Astrocyte of the cerebellum (primary cell): ENCODE results near the gene CCRL2.

Experiments
- DNase-seq: peaks from one replicate; pipeline ENCODE4 v3.0.0-alpha.2; 2011; ENCODE audit warnings: low read depth
- H3K4me3 ChIP-seq: 2 replicates; pipeline ENCODE4 v1.5.1; 2011; ENCODE audit warnings: mild to moderate bottlenecking, low read depth, low read length, moderate library complexity
- in situ Hi-C: cut with HindIII; loops from 2 replicates; pipeline ENCODE4 v1.10.0; 2017; ENCODE audit warnings: low sequenced_read_pairs
- TF ChIP-seq, protein P1 (sequence below): IDR thresholded peaks from 2 replicates; pipeline ENCODE4 v1.5.1; 2012; ENCODE audit warnings: low read length, low read depth, moderate library complexity, mild to moderate bottlenecking; ENCODE audit errors: missing control alignments

CCRL2 gene

GRCh38 chr3:46393011-46393410, 14.0 kb upstream of the CCRL2 start:
- TF ChIP-seq, protein P1, sequence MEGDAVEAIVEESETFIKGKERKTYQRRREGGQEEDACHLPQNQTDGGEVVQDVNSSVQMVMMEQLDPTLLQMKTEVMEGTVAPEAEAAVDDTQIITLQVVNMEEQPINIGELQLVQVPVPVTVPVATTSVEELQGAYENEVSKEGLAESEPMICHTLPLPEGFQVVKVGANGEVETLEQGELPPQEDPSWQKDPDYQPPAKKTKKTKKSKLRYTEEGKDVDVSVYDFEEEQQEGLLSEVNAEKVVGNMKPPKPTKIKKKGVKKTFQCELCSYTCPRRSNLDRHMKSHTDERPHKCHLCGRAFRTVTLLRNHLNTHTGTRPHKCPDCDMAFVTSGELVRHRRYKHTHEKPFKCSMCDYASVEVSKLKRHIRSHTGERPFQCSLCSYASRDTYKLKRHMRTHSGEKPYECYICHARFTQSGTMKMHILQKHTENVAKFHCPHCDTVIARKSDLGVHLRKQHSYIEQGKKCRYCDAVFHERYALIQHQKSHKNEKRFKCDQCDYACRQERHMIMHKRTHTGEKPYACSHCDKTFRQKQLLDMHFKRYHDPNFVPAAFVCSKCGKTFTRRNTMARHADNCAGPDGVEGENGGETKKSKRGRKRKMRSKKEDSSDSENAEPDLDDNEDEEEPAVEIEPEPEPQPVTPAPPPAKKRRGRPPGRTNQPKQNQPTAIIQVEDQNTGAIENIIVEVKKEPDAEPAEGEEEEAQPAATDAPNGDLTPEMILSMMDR = no peak
- no peak for DNase-seq
- H3K4me3 ChIP-seq = no peak overlapping the region
- in situ Hi-C loops = no loop called here

- no peak for DNase-seq
- H3K4me3 ChIP-seq = no peak overlapping the region
- in situ Hi-C loops = no loop called here
- TF ChIP-seq, protein P1 = no peak
These were observed 13.3 kb upstream of the CCRL2 start for GRCh38 chr3:46393554-46394434.

DNA sequence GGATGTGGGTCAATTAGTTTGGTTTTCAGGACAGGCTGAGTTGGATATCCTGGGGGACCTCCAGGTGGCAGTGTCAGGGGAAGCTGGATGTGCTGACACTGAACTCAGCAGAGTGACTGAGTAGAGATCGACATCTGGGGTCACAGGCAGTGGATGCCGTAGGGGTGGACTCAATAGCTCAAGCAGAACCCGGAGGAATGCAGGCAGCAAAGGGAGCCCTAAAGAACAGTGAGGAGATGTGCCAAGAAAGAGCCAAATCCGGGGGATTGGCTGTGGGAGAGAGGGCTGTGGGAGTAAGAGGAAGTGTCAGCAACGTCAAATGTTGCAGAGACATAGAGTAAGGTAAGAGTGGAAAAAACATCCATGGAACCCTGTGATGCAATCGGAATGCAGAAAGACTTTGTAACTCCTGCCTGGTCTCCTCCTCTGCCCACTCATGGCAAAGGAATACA, 11.8 kb upstream of the CCRL2 start:
- DNase-seq = no peak
- TF ChIP-seq, protein P1 = no peak
- in situ Hi-C loops = no loop called here
- no peak overlapping the region for H3K4me3 ChIP-seq

DNA sequence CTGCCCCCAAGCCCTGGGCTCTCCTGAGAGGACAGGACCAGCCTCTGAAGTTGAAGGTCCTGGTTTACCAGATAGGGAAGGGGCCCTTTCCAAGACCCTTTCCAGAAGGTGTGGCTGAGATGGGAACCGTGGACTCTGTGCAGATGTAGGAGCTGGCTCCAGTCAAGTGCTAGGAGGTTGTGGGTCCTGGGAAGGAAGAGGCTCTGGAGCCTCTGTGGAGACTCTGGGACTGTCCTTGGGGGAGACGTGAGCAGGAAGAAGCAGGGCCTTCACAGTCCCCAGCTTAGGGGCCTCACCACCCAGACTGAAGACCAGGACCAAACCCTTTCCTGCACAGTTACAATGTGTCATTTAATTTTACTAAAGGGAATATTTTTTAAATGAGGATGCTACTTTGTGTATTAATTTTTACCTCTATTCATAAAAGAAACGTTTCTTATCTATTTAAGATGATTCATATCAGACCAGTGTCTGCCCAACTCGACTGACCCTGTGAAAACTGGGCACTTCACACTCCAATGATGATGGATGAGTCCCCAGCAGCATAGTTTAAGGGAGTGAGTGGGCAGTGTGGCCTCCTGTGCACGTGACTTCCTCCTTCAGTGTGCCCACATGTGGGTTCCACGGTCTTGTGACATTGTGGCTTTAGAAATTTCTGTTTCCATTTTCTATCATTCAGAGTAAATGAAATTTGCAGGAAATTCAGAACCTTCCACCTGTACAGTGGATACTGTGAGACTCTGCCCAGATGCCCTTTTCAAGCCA, 11.1 kb upstream of the CCRL2 start:
- in situ Hi-C loops = no loop called here
- no peak overlapping the region for H3K4me3 ChIP-seq
- TF ChIP-seq, protein P1 = no peak
- no peak for DNase-seq

DNA sequence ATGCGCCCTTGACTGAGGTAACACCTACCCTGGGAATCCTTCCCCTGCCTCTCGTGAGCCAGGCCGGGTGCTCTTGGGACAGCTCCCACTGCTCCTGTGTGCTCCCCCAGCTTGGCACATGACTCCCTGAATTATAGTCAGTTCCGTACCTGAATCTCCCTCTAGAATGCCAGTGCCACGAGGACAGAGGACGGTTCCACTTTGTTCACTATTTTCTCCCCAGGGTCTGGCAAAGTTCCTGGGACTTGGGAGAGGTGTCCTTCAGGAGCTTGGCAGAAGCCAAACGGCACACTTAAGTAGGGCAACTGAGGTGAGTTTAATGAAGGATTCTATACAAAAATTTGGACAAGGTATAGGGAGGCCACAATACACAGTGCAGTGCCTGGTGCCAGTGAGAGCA, 9.9 kb upstream of the CCRL2 start:
- DNase-seq = no peak
- H3K4me3 ChIP-seq = no peak overlapping the region
- in situ Hi-C loops = no loop called here
- TF ChIP-seq, protein P1 = no peak

GRCh38 chr3:46398186-46398955, 8.7 kb upstream of the CCRL2 start:
- TF ChIP-seq, protein P1 = no peak
- no peak overlapping the region for H3K4me3 ChIP-seq
- no peak for DNase-seq
- in situ Hi-C loops = no loop called here
